K562 (cell line): ENCODE measurements around the gene NLRP9. TPM values are rescaled to one million over a fixed set of nuclear protein-coding genes. Genes with fewer than 3 reads are reported as not detected.

Source experiments
- ATAC-seq: fragments of 200-7000 bp; cut with Tn5 transposase; 3 replicates; pipeline ENCODE4 v1.9.1; 2020; ENCODE audit warnings: moderate library complexity
- BruUV-seq: library from RNA; stranded (reverse); fragments of 400-500 nt; replicated peaks from 2 replicates; lab custom pipeline; 2021; lab: Mats Ljungman, UMichigan
- CTCF ChIA-PET: fragments of 300-600 bp; formaldehyde crosslinking; extraction: SDS; loops from one replicate; lab custom pipeline; 2021; ENCODE audit warnings: low intra/inter-chr PET ratio; lab: Yijun Ruan, JAX
- POLR2A ChIA-PET: fragments of 300-600, 350-650 bp; sonication (Branson Sonifier 250); formaldehyde crosslinking; extraction: SDS; loops from one replicate; lab custom pipeline; 2021; ENCODE audit warnings: antibody characterized with exemption, inconsistent platforms; lab: Yijun Ruan, JAX
- DNase-seq, 4 experiments: peaks; one replicate each; pipeline versions ENCODE4 v3.0.0 to v3.0.0-alpha.2; 2011 to 2018; ENCODE audit warnings: low spot score in 3 of 4, mixed read lengths in 3 of 4; ENCODE audit errors: extremely low read depth in 1 of 4
- FAIRE-seq: peaks from 2 replicates; lab custom pipeline; 2011; peaks lifted over from hg19 to GRCh38; lab: Jason Lieb, UNC
- H2AFZ ChIP-seq: 2 replicates; pipeline ENCODE4 v1.6.0; 2011; ENCODE audit warnings: low read depth, low read length, control low read depth, inconsistent platforms
- H3K27ac ChIP-seq: fragments of 200-600 bp; 3 replicates; pipeline ENCODE4 v1.8.0; 2011; ENCODE audit warnings: low read depth, mild to moderate bottlenecking, control low read depth, inconsistent platforms, low read length, moderate library complexity, mixed read lengths; ENCODE audit errors: extremely low read depth
- H3K27me3 ChIP-seq, 2 experiments: fragments of 300-600 bp in 1 of 2; 2 replicates in 1 of 2; 3 replicates in 1 of 2; pipeline versions ENCODE4 v1.6.0 to v1.8.0; 2011; ENCODE audit warnings: inconsistent platforms in 2 of 2, low read length in 2 of 2, mild to moderate bottlenecking in 1 of 2, mixed read lengths in 1 of 2, moderate library complexity in 1 of 2; ENCODE audit not compliant: control insufficient read depth in 2 of 2, insufficient read depth in 2 of 2
- H3K36me3 ChIP-seq: fragments of 300-600 bp; 3 replicates; pipeline ENCODE4 v1.8.0; 2011; ENCODE audit warnings: mild to moderate bottlenecking, low read length, inconsistent platforms; ENCODE audit not compliant: control insufficient read depth, insufficient read depth
- H3K4me1 ChIP-seq, 2 experiments: fragments of 200-600 bp in 1 of 2; replicated peaks in 1 of 2; 2 replicates in 1 of 2; 3 replicates in 1 of 2; pipeline versions ENCODE4 v1.5.1 to v1.8.0; 2011; ENCODE audit warnings: inconsistent platforms in 2 of 2, low read length in 2 of 2, mild to moderate bottlenecking in 1 of 2, mixed read lengths in 1 of 2, moderate library complexity in 1 of 2; ENCODE audit not compliant: control insufficient read depth in 2 of 2, insufficient read depth in 2 of 2
- H3K4me2 ChIP-seq: 2 replicates; pipeline ENCODE4 v1.6.1; 2011; ENCODE audit warnings: low read length, control low read depth, inconsistent platforms, mixed read lengths; ENCODE audit not compliant: insufficient read depth
- H3K4me3 ChIP-seq: fragments of 200-600 bp; sonication (generic), shearing (Covaris generic); 2 replicates; pipeline ENCODE4 v1.5.1; 2016; ENCODE audit warnings: control low read depth, inconsistent platforms
- H3K79me2 ChIP-seq: fragments of 200-600 bp; 3 replicates; pipeline ENCODE4 v1.8.0; 2011; ENCODE audit warnings: low read length, inconsistent platforms; ENCODE audit not compliant: control insufficient read depth, insufficient read depth
- H3K9ac ChIP-seq, 2 experiments: 2 replicates each; pipeline versions ENCODE4 v1.6.0 to v1.6.1; 2011; ENCODE audit warnings: low read depth in 2 of 2, low read length in 2 of 2, control low read depth in 1 of 2, inconsistent platforms in 1 of 2, mild to moderate bottlenecking in 1 of 2, mixed read lengths in 1 of 2; ENCODE audit not compliant: insufficient read depth in 1 of 2
- H3K9me1 ChIP-seq: one replicate; pipeline ENCODE4 v1.6.0; 2011; ENCODE audit warnings: inconsistent platforms, mild to moderate bottlenecking, low read length, moderate library complexity; ENCODE audit not compliant: control insufficient read depth, insufficient read depth
- H3K9me3 ChIP-seq: replicated peaks from 2 replicates; pipeline ENCODE4 v1.5.1; 2011; ENCODE audit warnings: low read depth, low read length, inconsistent platforms; ENCODE audit not compliant: control insufficient read depth, insufficient read depth
- H4K20me1 ChIP-seq: replicated peaks from 2 replicates; pipeline ENCODE4 v1.6.1; 2011; ENCODE audit warnings: low read length, inconsistent platforms, mixed read lengths; ENCODE audit not compliant: control insufficient read depth, insufficient read depth
- BHLHE40 ChIP-seq: IDR thresholded peaks from 2 replicates; pipeline ENCODE4 v1.6.1; 2011; ENCODE audit warnings: low read length, improper control_type of control experiment
- CBFA2T2 ChIP-seq: fragments of 450-650 bp; conservative IDR thresholded peaks from 2 replicates; pipeline ENCODE4 v1.6.1; 2017; ENCODE audit warnings: mild to moderate bottlenecking
- CBFA2T3 ChIP-seq: fragments of 450-650 bp; IDR thresholded peaks from 2 replicates; pipeline ENCODE4 v1.6.1; 2017
- ELK3 ChIP-seq: fragments of 450-650 bp; formaldehyde crosslinking; IDR thresholded peaks from 2 replicates; pipeline ENCODE4 v1.4.0; 2020; ENCODE audit warnings: mild to moderate bottlenecking
- JUND ChIP-seq, 2 experiments: IDR thresholded peaks; 2 replicates in 1 of 2; 3 replicates in 1 of 2; pipeline ENCODE4 v1.6.1; 2011; ENCODE audit warnings: borderline replicate concordance in 2 of 2, low read depth in 2 of 2, low read length in 2 of 2, improper control_type of control experiment in 1 of 2, missing biosample characterization in 1 of 2, missing genetic modification characterization in 1 of 2, missing genetic modification reagents in 1 of 2
- KAT8 ChIP-seq: fragments of 450-650 bp; IDR thresholded peaks from 2 replicates; pipeline ENCODE4 v1.6.1; 2016; ENCODE audit warnings: low read depth, mild to moderate bottlenecking
- MEF2D ChIP-seq: conservative IDR thresholded peaks from 2 replicates; pipeline ENCODE4 v1.6.1; 2016; ENCODE audit warnings: low read depth, missing genetic modification characterization, missing compliant biosample characterization
- PREB ChIP-seq: sonication (generic); formaldehyde crosslinking; IDR thresholded peaks from 2 replicates; pipeline ENCODE4 v1.8.1; 2023; ENCODE audit warnings: mild to moderate bottlenecking, missing genetic modification reagents
- RBM34 ChIP-seq: fragments of 200-400 bp; formaldehyde crosslinking; IDR thresholded peaks from 2 replicates; pipeline ENCODE4 v1.6.1; 2018; ENCODE audit warnings: low read length, borderline replicate concordance; ENCODE audit not compliant: insufficient read depth
- RBM39 ChIP-seq: fragments of 200-400 bp; formaldehyde crosslinking; optimal IDR thresholded peaks from 2 replicates; pipeline ENCODE3; 2018; ENCODE audit warnings: low read depth, low read length
- SMARCA4 ChIP-seq: fragments of 450-650 bp; IDR thresholded peaks from 2 replicates; pipeline ENCODE4 v1.6.1; 2016
- SUPT5H ChIP-seq: fragments of 450-650 bp; IDR thresholded peaks from 2 replicates; pipeline ENCODE4 v1.6.1; 2016
- WHSC1 ChIP-seq: IDR thresholded peaks from one replicate; pipeline ENCODE4 v1.6.1; 2012; ENCODE audit warnings: low read length, control low read depth, inconsistent platforms
- ZBTB11 ChIP-seq, 3 experiments: fragments of 200-800 bp in 1 of 3; fragments of 250-450 bp in 1 of 3; fragments of 450-650 bp in 1 of 3; sonication (Bioruptor Pico) in 1 of 3; sonication (Bioruptor generic) in 1 of 3; formaldehyde crosslinking in 1 of 3; IDR thresholded peaks; 2 replicates each; pipeline versions ENCODE4 v1.6.1 to v1.8.0; 2016 to 2022; ENCODE audit warnings: mild to moderate bottlenecking in 2 of 3, missing genetic modification characterization in 2 of 3, missing compliant biosample characterization in 1 of 3, moderate library complexity in 1 of 3
- ZNF717 ChIP-seq: fragments of 250-450 bp; sonication (Bioruptor Pico); IDR thresholded peaks from 2 replicates; pipeline ENCODE4 v1.5.0; 2021
- WGBS: fragments of 100-300 bp; shearing (Covaris generic); methylation state at CpG from one replicate; pipeline ENCODE4 v1.1.6; 2016; ENCODE audit warnings: low coverage, mixed read lengths; ENCODE audit not compliant: insufficient coverage; ENCODE audit errors: missing lambda C conversion rate; 5-methylcytosine and 5-hydroxymethylcytosine counted together
- in situ Hi-C: fragments of 300-500 bp; cut with MboI; formaldehyde crosslinking; loops from 4 replicates; pipeline ENCODE4 v1.15.0; 2018; ENCODE audit warnings: inconsistent platforms, mixed read lengths
- intact Hi-C: fragments of 100-400 bp; cut with micrococcal nuclease; formaldehyde crosslinking; loops from 2 replicates; pipeline ENCODE4 v1.14.2; 2022
- polyA plus RNA-seq, 8 experiments: library from polyadenylated mRNA; depleted of rRNA in 4 of 8; stranded (reverse) in 5 of 8; unstranded in 3 of 8; fragments of >200 nt; fragmentation: Nextera tagmentation in 2 of 8; fragmentation: Illumina TruSeq in 1 of 8; extraction: Ambion mirVana in 2 of 8; extraction: Trizol in 1 of 8; gene quantifications; 2 replicates each; pipeline versions ENCODE4 v1.2.1 to v1.2.3, GENCODE V29; 2011 to 2014; ENCODE audit warnings: inconsistent platforms in 1 of 8, missing spikeins in 1 of 8
- total RNA-seq, 7 experiments: library from RNA; depleted of rRNA in 6 of 7; stranded (reverse); fragments of >200 nt in 6 of 7; fragmentation: Illumina TruSeq in 2 of 7; extraction: Trizol in 2 of 7; gene quantifications; 2 replicates each; pipeline versions ENCODE4 v1.2.1 to v1.2.3, GENCODE V29; 2011 to 2021; ENCODE audit warnings: low replicate concordance in 1 of 7

NLRP9 gene
- total and polyA plus RNA-seq, 9 of the 15 experiments (the other 6 are each of a cell fraction or from before 2014, with no cell fraction given): not detected

GRCh38 chr19:55678121-55678671, 60.0 kb downstream of the NLRP9 start (continued):
- TF ChIP-seq RBM39: no peak
- TF ChIP-seq RBM34: no peak
- no peak for TF ChIP-seq SUPT5H
- TF ChIP-seq BHLHE40: no peak
- TF ChIP-seq ELK3 (CRISPR knock-in tag): no peak
- TF ChIP-seq KAT8: no peak
- no peak for TF ChIP-seq JUND (IDR thresholded peaks at IDR 0.05; ENCODE audit: borderline replicate concordance, low read depth, low read length)
- TF ChIP-seq JUND (tag; IDR thresholded peaks at IDR 0.05; ENCODE audit: borderline replicate concordance, low read depth, low read length): no peak
- no peak for TF ChIP-seq MEF2D (tag)
- no peak for TF ChIP-seq SMARCA4
- TF ChIP-seq, all 486 proteins: peak for 0

- Histone ChIP-seq H3K4me1 (peaks cover 35 to 67% of the 10 kb centered on the region in 2 experiments), H3K4me2 (peak overlapping the region; percentile 89), H4K20me1 (peaks cover 33% of the 10 kb centered on the region), H3K9me3 (no peaks in the 10 kb centered on the region), H3K27me3 (no peaks in the 10 kb centered on the region), H2AFZ (no peak overlapping the region), H3K36me3 (peaks cover 83% of the 10 kb centered on the region; the same call in 2 of the 3 replicates), H3K9me1 (peaks cover 6% of the 10 kb centered on the region), H3K27ac (peak overlapping the region; percentile 54), H3K4me3 (peak overlapping the region; percentile 83; the same call in 1 of the 2 replicates), H3K79me2 (peaks cover 86% of the 10 kb centered on the region), H3K9ac (peak overlapping the region; percentile 81 to 88)
- WGBS: 9% methylated on average over 6 of the region's 6 CpGs
- CTCF ChIA-PET: no interaction called here
- no TSS peak for BruUV-seq
- intact Hi-C loops: no loop called here
- FAIRE-seq (no peak), DNase-seq (peak in 3 of 4 experiments; percentile 31 to 69 (median 50)), ATAC-seq (0 out of 3 replicates have a peak, but pooled peaks have one; percentile 8)
- POLR2A ChIA-PET: interaction anchor here (0.7 to 1.6 kb wide), 3 partner anchors 23 to 116 kb away, joined by 3 read pairs; partner anchors contain the start of gene U2AF2
- in situ Hi-C loops: no loop called here
- TF ChIP-seq PREB (CRISPR knock-in tag): no peak
- TF ChIP-seq ZBTB11 (CRISPR knock-in tag; IDR thresholded peaks at IDR 0.05): peak in 1 of 3 experiments; percentile 61; a peak in 2 of 6 replicates
- peak; percentile 56 for TF ChIP-seq CBFA2T3
- TF ChIP-seq CBFA2T2: peak; percentile 26; the same call in 1 of the 2 replicates
- TF ChIP-seq WHSC1: no peak
- TF ChIP-seq KAT8: no peak
- TF ChIP-seq ZNF717: no peak
Measured at GRCh38 chr19:55677572-55678028, 60.6 kb downstream of the NLRP9 start.
